Stimulated activated CD8-positive, alpha-beta memory T cell treated with anti-CD3 and anti-CD28 coated beads, Interleukin-15, amount 100 ng/mL, for 24 hours (primary cell): Measurements from ENCODE around the gene ISM1.

Source experiments
- DNase-seq: peaks from one replicate; pipeline ENCODE4 v3.0.0-alpha.2; 2020; ENCODE audit warnings: low read depth

Gene ISM1

DNA sequence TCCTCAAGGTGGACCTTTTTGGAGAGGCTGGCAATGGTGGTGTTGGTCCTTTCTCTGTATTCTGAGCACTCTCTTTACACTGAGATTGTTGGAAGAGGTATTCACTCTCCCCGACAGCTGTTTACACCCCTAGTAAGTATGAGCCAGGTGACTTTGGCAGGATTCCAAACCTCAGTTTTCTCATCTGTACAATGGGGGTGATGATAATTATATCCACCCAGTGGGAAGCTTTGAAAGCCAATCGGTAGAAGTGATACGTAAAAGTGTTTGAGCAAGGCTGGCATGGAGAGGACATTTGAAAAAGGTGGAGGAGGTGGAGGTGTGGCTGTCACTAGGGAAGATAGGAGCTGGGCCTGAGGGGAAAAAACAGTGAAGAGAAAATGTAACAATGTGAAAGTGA, 35.5 kb downstream of the ISM1 start:
- DNase-seq, result no peak

DNA sequence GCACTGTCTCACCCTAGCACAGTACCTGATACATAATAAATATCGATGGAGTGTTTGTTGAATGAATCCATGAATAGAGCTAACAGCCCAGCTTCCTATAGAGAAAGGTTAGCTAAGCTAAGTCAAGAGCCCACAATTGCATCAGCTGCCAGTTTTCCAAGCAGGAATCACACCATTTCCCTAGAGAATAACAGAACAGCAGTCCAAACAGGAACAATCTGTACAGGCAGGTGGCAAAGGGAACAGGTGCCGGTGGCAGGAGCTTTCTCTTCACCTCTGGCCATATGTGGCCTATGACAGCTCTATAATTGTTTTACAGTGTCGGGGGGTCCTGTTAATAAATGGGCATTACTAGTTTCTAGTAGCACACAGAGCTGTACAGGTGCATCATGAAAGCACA, 38.8 kb downstream of the ISM1 start:
- no peak for DNase-seq

GRCh38 chr20:13260650-13261279, 39.7 kb downstream of the ISM1 start:
- no peak for DNase-seq

GRCh38 chr20:13261460-13262301, 40.6 kb downstream of the ISM1 start:
- DNase-seq, result peak; percentile 32

- no peak for DNase-seq
Measured at GRCh38 chr20:13262302-13262650, 41.2 kb downstream of the ISM1 start.

GRCh38 chr20:13262671-13263360, 41.7 kb downstream of the ISM1 start:
- no peak for DNase-seq

GRCh38 chr20:13263451-13263850, 42.4 kb downstream of the ISM1 start:
- DNase-seq, result no peak

GRCh38 chr20:13264907-13265306, 43.8 kb downstream of the ISM1 start:
- no peak for DNase-seq

GRCh38 chr20:13265941-13266340, 44.9 kb downstream of the ISM1 start:
- no peak for DNase-seq

DNA sequence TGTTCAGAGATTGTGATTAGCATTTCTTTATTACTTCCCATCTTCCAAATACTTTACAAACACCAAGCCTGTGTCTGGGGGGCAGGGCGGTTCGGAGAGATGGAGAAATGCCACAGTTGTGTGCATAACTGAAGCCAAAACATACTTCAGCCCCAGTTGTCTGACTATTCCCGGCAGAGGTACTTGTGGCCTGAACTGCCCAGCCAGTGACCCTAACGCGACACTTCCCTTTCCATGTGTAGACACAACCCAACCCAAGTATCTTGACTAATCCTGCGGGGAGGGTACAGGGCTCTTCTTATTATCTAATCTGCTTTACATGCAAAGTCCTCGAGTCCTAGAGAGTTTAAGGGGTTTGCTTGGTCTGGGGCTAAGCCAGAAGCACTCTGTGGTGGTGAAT, 46.2 kb downstream of the ISM1 start:
- no peak for DNase-seq

DNA sequence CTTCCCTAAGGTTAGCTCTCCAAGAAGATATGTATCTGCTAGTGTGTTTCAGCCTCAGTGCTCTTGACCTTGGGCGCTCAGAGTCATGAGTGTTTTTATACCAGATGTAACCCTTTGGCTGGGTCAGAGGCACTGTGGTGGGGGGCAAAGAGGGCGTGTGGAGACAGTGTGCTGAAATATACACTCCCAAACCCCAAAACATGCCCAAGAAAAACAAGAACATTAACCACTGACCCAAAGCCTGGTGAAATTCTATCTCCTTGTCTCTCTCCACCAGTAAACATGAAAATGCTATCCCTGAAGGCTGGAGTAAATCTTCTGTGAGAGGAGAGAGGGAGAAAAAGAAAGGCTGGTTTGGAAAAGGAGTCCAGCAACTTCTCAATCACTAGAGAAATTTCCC, 47.9 kb downstream of the ISM1 start:
- no peak for DNase-seq

DNA sequence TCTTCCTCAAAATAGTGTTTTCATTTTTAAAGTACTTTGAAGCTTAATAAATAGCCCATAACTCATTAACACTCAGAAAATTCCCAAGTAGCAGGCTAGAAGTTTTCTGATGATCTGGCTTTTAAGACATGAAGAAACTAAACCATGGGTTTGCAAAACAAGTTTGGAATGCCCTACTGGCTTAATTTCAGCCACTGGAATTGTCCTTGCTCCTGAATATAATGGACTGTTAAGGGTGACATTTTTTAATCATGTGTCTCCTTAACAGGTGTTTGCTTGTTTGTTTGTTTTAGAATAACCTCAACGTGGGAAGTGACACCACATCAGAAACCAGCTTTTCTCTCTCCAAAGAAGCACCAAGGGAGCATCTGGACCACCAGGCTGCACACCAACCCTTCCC, 49.1 kb downstream of the ISM1 start:
- no peak for DNase-seq

- DNase-seq, result no peak
Measured at GRCh38 chr20:13271098-13271497, 50.0 kb downstream of the ISM1 start.

DNA sequence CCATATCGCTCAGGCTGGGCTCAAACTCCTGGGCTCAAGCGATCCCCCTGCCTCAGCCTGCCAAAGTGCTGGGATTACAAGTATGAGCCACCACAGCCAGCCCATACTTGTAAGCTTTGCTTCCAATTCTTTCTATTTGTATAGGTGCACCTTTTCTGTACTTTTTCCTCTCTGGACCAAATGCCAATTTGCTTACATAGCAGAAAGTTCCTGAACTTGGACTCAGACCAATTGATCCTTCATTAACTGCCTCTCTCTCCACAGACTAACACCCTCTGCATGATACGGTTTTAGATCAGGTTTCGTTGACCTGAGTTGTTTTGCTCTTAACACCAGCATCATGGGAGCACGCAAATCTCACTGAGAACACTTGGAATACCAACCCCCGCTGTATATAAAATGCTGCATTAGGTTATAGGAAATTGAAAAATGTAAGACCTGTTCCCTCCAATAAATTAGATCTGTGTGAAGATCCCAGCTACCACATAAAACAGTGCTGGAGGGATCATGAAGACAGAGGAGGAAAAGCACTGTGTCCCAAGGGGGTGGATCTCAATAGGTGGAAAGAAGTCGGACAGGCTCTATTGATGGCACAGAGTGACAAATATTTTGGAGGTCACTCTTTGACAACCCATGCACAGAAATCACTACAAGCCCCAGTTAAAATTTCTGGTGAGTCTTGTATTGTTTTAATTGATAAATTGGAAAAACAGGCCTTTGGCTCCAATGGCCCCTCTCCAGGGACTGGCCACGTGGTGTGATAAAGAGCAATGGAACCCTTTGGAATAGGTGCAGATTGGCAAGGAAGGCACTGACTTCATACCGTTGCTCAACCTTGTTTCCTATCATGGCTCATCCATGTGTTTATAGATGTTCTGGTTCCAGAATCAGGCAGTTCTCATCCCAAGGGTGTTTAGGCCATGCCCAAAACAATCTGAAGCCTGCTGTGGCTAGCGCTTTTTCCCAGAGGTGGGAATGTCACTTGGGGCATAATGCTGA, 51.2 kb downstream of the ISM1 start:
- DNase-seq, result no peak

DNA sequence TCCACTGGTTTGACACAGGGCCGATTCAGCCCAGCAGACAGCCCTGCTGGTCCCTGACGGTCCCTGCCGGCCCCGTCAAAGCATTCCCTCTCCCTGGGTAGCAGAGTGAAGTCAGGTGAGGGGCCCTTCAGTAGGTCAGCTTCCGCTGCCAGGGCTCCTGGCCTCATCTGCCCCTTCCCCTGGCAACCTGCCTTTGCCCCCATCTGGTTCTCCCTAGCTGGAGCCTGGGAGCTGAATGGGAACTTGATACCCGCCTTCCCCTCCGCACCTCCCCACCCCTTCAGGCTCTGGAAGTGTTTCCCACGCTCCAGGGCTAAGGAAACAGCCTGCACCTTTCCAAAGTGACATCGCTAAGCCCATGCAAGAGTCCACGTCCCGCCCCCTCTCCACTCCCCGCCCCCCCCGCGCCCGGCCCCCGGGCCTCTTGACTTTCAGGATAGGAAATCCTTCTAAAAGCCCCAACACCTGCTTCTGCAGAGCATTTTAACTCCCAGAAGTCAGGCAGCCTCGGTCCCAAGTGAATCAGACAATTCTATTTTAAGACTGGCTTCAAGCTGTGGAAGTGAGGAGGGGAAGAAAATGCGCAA, 53.3 kb downstream of the ISM1 start:
- DNase-seq, result no peak

- no peak for DNase-seq
Measured at GRCh38 chr20:13276945-13277541, 56.0 kb downstream of the ISM1 start.

GRCh38 chr20:13277663-13278295, 56.7 kb downstream of the ISM1 start:
- DNase-seq, result no peak

GRCh38 chr20:13278812-13279570, 57.9 kb downstream of the ISM1 start:
- no peak for DNase-seq

- no peak for DNase-seq
Measured at GRCh38 chr20:13280609-13281324, 59.7 kb downstream of the ISM1 start.
